NCI-H446 treated with DMSO at 0.1 percent for 48 hours (cell line): Measurements from ENCODE around the gene VPS54.
"Not testable (repeated sequence)": the region's sequence is repeated elsewhere in the genome, so short reads cannot be mapped to it uniquely, and the experiment has no call there.

Source experiments
- DNase-seq: peaks from one replicate; lab custom pipeline; 2025; lab: John Stamatoyannopoulos, UW

The VPS54 gene

GRCh38 chr2:63992061-63992685 lies 27.1 kb downstream of the VPS54 start:
- DNase-seq: no peak

GRCh38 chr2:63991173-63991999 lies 27.8 kb downstream of the VPS54 start:
- DNase-seq: not testable (repeated sequence)

- no peak for DNase-seq
Observed at GRCh38 chr2:63990072-63990471, 29.2 kb downstream of the VPS54 start.

GRCh38 chr2:63988842-63989436 lies 30.3 kb downstream of the VPS54 start:
- DNase-seq: not testable (repeated sequence)

- DNase-seq: no peak
Observed at GRCh38 chr2:63984606-63985359, 34.4 kb downstream of the VPS54 start.

GRCh38 chr2:63983986-63984605 lies 35.1 kb downstream of the VPS54 start:
- no peak for DNase-seq

GRCh38 chr2:63982335-63982734 lies 36.9 kb downstream of the VPS54 start:
- DNase-seq: no peak

GRCh38 chr2:63981702-63982103 lies 37.5 kb downstream of the VPS54 start:
- DNase-seq: no peak

GRCh38 chr2:63980794-63981193 lies 38.4 kb downstream of the VPS54 start:
- no peak for DNase-seq

GRCh38 chr2:63977904-63978303 lies 41.3 kb downstream of the VPS54 start:
- DNase-seq: no peak

- no peak for DNase-seq
Observed at GRCh38 chr2:63976125-63976510, 43.1 kb downstream of the VPS54 start.

- DNase-seq: no peak
Observed at GRCh38 chr2:63975437-63976124, 43.6 kb downstream of the VPS54 start.

GRCh38 chr2:63975036-63975435 lies 44.2 kb downstream of the VPS54 start:
- not testable (repeated sequence) for DNase-seq

- no peak for DNase-seq
Observed at GRCh38 chr2:63962186-63962585, 57.0 kb downstream of the VPS54 start.

- no peak for DNase-seq
Observed at GRCh38 chr2:63950414-63950813, 68.8 kb downstream of the VPS54 start.

GRCh38 chr2:63942788-63943187 lies 76.4 kb downstream of the VPS54 start:
- DNase-seq: no peak

- DNase-seq: not testable (repeated sequence)
Observed at GRCh38 chr2:63932104-63932503, 87.1 kb downstream of the VPS54 start.

GRCh38 chr2:63926815-63927214 lies 92.4 kb downstream of the VPS54 start:
- no peak for DNase-seq

GRCh38 chr2:63914311-63914710 lies 104.9 kb downstream of the VPS54 start:
- no peak for DNase-seq

GRCh38 chr2:63903003-63903402 lies 116.2 kb downstream of the VPS54 start:
- no peak for DNase-seq

- no peak for DNase-seq
Observed at GRCh38 chr2:63902149-63902548, 117.1 kb downstream of the VPS54 start.
